K562 (cell line): Measurements from ENCODE around the gene AKAP13. TPM values are rescaled to one million over a fixed set of nuclear protein-coding genes. Genes with fewer than 3 reads are reported as not detected.

Experiments
- ATAC-seq: fragments of 200-7000 bp; cut with Tn5 transposase; 3 replicates; pipeline ENCODE4 v1.9.1; 2020; ENCODE audit warnings: moderate library complexity
- BruUV-seq: library from RNA; stranded (reverse); fragments of 400-500 nt; replicated peaks from 2 replicates; lab custom pipeline; 2021; lab: Mats Ljungman, UMichigan
- CTCF ChIA-PET: fragments of 300-600 bp; formaldehyde crosslinking; extraction: SDS; loops from one replicate; lab custom pipeline; 2021; ENCODE audit warnings: low intra/inter-chr PET ratio; lab: Yijun Ruan, JAX
- POLR2A ChIA-PET: fragments of 300-600, 350-650 bp; sonication (Branson Sonifier 250); formaldehyde crosslinking; extraction: SDS; loops from one replicate; lab custom pipeline; 2021; ENCODE audit warnings: antibody characterized with exemption, inconsistent platforms; lab: Yijun Ruan, JAX
- DNase-seq, 4 experiments: peaks; one replicate each; pipeline versions ENCODE4 v3.0.0 to v3.0.0-alpha.2; 2011 to 2018; ENCODE audit warnings: low spot score in 3 of 4, mixed read lengths in 3 of 4; ENCODE audit errors: extremely low read depth in 1 of 4
- FAIRE-seq: peaks from 2 replicates; lab custom pipeline; 2011; peaks lifted over from hg19 to GRCh38; lab: Jason Lieb, UNC
- H2AFZ ChIP-seq: 2 replicates; pipeline ENCODE4 v1.6.0; 2011; ENCODE audit warnings: low read depth, low read length, control low read depth, inconsistent platforms
- H3K27ac ChIP-seq: fragments of 200-600 bp; 3 replicates; pipeline ENCODE4 v1.8.0; 2011; ENCODE audit warnings: low read depth, mild to moderate bottlenecking, control low read depth, inconsistent platforms, low read length, moderate library complexity, mixed read lengths; ENCODE audit errors: extremely low read depth
- H3K27me3 ChIP-seq, 2 experiments: fragments of 300-600 bp in 1 of 2; 2 replicates in 1 of 2; 3 replicates in 1 of 2; pipeline versions ENCODE4 v1.6.0 to v1.8.0; 2011; ENCODE audit warnings: inconsistent platforms in 2 of 2, low read length in 2 of 2, mild to moderate bottlenecking in 1 of 2, mixed read lengths in 1 of 2, moderate library complexity in 1 of 2; ENCODE audit not compliant: control insufficient read depth in 2 of 2, insufficient read depth in 2 of 2
- H3K36me3 ChIP-seq: fragments of 300-600 bp; 3 replicates; pipeline ENCODE4 v1.8.0; 2011; ENCODE audit warnings: mild to moderate bottlenecking, low read length, inconsistent platforms; ENCODE audit not compliant: control insufficient read depth, insufficient read depth
- H3K4me1 ChIP-seq, 2 experiments: fragments of 200-600 bp in 1 of 2; replicated peaks in 1 of 2; 2 replicates in 1 of 2; 3 replicates in 1 of 2; pipeline versions ENCODE4 v1.5.1 to v1.8.0; 2011; ENCODE audit warnings: inconsistent platforms in 2 of 2, low read length in 2 of 2, mild to moderate bottlenecking in 1 of 2, mixed read lengths in 1 of 2, moderate library complexity in 1 of 2; ENCODE audit not compliant: control insufficient read depth in 2 of 2, insufficient read depth in 2 of 2
- H3K4me2 ChIP-seq: 2 replicates; pipeline ENCODE4 v1.6.1; 2011; ENCODE audit warnings: low read length, control low read depth, inconsistent platforms, mixed read lengths; ENCODE audit not compliant: insufficient read depth
- H3K4me3 ChIP-seq: fragments of 200-600 bp; sonication (generic), shearing (Covaris generic); 2 replicates; pipeline ENCODE4 v1.5.1; 2016; ENCODE audit warnings: control low read depth, inconsistent platforms
- H3K79me2 ChIP-seq: fragments of 200-600 bp; 3 replicates; pipeline ENCODE4 v1.8.0; 2011; ENCODE audit warnings: low read length, inconsistent platforms; ENCODE audit not compliant: control insufficient read depth, insufficient read depth
- H3K9ac ChIP-seq, 2 experiments: 2 replicates each; pipeline versions ENCODE4 v1.6.0 to v1.6.1; 2011; ENCODE audit warnings: low read depth in 2 of 2, low read length in 2 of 2, control low read depth in 1 of 2, inconsistent platforms in 1 of 2, mild to moderate bottlenecking in 1 of 2, mixed read lengths in 1 of 2; ENCODE audit not compliant: insufficient read depth in 1 of 2
- H3K9me1 ChIP-seq: one replicate; pipeline ENCODE4 v1.6.0; 2011; ENCODE audit warnings: inconsistent platforms, mild to moderate bottlenecking, low read length, moderate library complexity; ENCODE audit not compliant: control insufficient read depth, insufficient read depth
- H3K9me3 ChIP-seq: replicated peaks from 2 replicates; pipeline ENCODE4 v1.5.1; 2011; ENCODE audit warnings: low read depth, low read length, inconsistent platforms; ENCODE audit not compliant: control insufficient read depth, insufficient read depth
- H4K20me1 ChIP-seq: replicated peaks from 2 replicates; pipeline ENCODE4 v1.6.1; 2011; ENCODE audit warnings: low read length, inconsistent platforms, mixed read lengths; ENCODE audit not compliant: control insufficient read depth, insufficient read depth
- AFF4 ChIP-seq: sonication (generic); formaldehyde crosslinking; IDR thresholded peaks from 2 replicates; pipeline ENCODE4 v1.8.0; 2023; ENCODE audit warnings: mild to moderate bottlenecking, missing genetic modification reagents
- KAT8 ChIP-seq: fragments of 450-650 bp; IDR thresholded peaks from 2 replicates; pipeline ENCODE4 v1.6.1; 2016; ENCODE audit warnings: low read depth, mild to moderate bottlenecking
- PCBP2 ChIP-seq: fragments of 200-400 bp; formaldehyde crosslinking; IDR thresholded peaks from 2 replicates; pipeline ENCODE4 v1.6.1; 2018; ENCODE audit warnings: low read length, low read depth, mild to moderate bottlenecking, moderate library complexity; ENCODE audit not compliant: poor library complexity, severe bottlenecking
- ZFPM2 ChIP-seq: fragments of 250-450 bp; sonication (Bioruptor Pico); IDR thresholded peaks from 2 replicates; pipeline ENCODE4 v1.5.1; 2022; ENCODE audit warnings: mild to moderate bottlenecking
- WGBS: fragments of 100-300 bp; shearing (Covaris generic); methylation state at CpG from one replicate; pipeline ENCODE4 v1.1.6; 2016; ENCODE audit warnings: low coverage, mixed read lengths; ENCODE audit not compliant: insufficient coverage; ENCODE audit errors: missing lambda C conversion rate; 5-methylcytosine and 5-hydroxymethylcytosine counted together
- in situ Hi-C: fragments of 300-500 bp; cut with MboI; formaldehyde crosslinking; loops from 4 replicates; pipeline ENCODE4 v1.15.0; 2018; ENCODE audit warnings: inconsistent platforms, mixed read lengths
- intact Hi-C: fragments of 100-400 bp; cut with micrococcal nuclease; formaldehyde crosslinking; loops from 2 replicates; pipeline ENCODE4 v1.14.2; 2022
- polyA plus RNA-seq, 8 experiments: library from polyadenylated mRNA; depleted of rRNA in 4 of 8; stranded (reverse) in 5 of 8; unstranded in 3 of 8; fragments of >200 nt; fragmentation: Nextera tagmentation in 2 of 8; fragmentation: Illumina TruSeq in 1 of 8; extraction: Ambion mirVana in 2 of 8; extraction: Trizol in 1 of 8; gene quantifications; 2 replicates each; pipeline versions ENCODE4 v1.2.1 to v1.2.3, GENCODE V29; 2011 to 2014; ENCODE audit warnings: inconsistent platforms in 1 of 8, missing spikeins in 1 of 8
- total RNA-seq, 7 experiments: library from RNA; depleted of rRNA in 6 of 7; stranded (reverse); fragments of >200 nt in 6 of 7; fragmentation: Illumina TruSeq in 2 of 7; extraction: Trizol in 2 of 7; gene quantifications; 2 replicates each; pipeline versions ENCODE4 v1.2.1 to v1.2.3, GENCODE V29; 2011 to 2021; ENCODE audit warnings: low replicate concordance in 1 of 7

The AKAP13 gene
- total and polyA plus RNA-seq, 9 of the 15 experiments (the other 6 are each of a cell fraction or from before 2014, with no cell fraction given): 0.03 to 1.7 (median 0.42) TPM

GRCh38 chr15:85757073-85757938, 376.9 kb downstream of the AKAP13 start:
- Histone ChIP-seq H3K4me2 (no peak overlapping the region), H4K20me1 (no peaks in the 10 kb centered on the region; the same call in 1 of the 2 replicates), H3K9ac (no peak overlapping the region), H3K4me3 (no peak overlapping the region), H3K27me3 (peaks cover 8 to 30% of the 10 kb centered on the region in 2 experiments; a peak in 3 of 5 replicates), H3K4me1 (no peaks in the 10 kb centered on the region), H3K9me1 (peaks cover 3% of the 10 kb centered on the region), H3K9me3 (no peaks in the 10 kb centered on the region), H2AFZ (no peak overlapping the region), H3K79me2 (no peaks in the 10 kb centered on the region), H3K27ac (no peak overlapping the region), H3K36me3 (no peaks in the 10 kb centered on the region)
- POLR2A ChIA-PET: no interaction called here
- intact Hi-C loops: no loop called here
- TF ChIP-seq AFF4 (CRISPR knock-in tag) (no peak), KAT8 (no peak), ZFPM2 (no peak), PCBP2 (peak; percentile 19)
- ATAC-seq (no peak), DNase-seq (no peak), FAIRE-seq (no peak)
- CTCF ChIA-PET: no interaction called here
- no TSS peak for BruUV-seq
- whole genome bisulfite sequencing: under 1% methylated on average over 12 of the region's 13 CpGs
- in situ Hi-C loops: no loop called here
